Hepatocyte (in vitro differentiated cells): ENCODE results near the gene CRYGA. TPM values are rescaled to one million over a fixed set of nuclear protein-coding genes. Genes with fewer than 3 reads are reported as not detected.

Experiments
- DNase-seq: peaks from one replicate; pipeline ENCODE4 v3.0.0-alpha.2; 2016; ENCODE audit warnings: low spot score
- H2AFZ ChIP-seq: fragments of 200-600 bp; sonication (generic); 2 replicates; pipeline ENCODE4 v1.6.0; 2016; ENCODE audit warnings: antibody characterized with exemption, mild to moderate bottlenecking
- H3K27ac ChIP-seq: fragments of 200-600 bp; sonication (generic); 2 replicates; pipeline ENCODE4 v1.5.1; 2016; ENCODE audit warnings: mild to moderate bottlenecking
- H3K27me3 ChIP-seq: fragments of 200-600 bp; sonication (generic); 2 replicates; pipeline ENCODE4 v1.6.1; 2016
- H3K36me3 ChIP-seq: fragments of 200-600 bp; sonication (generic); replicated peaks from 2 replicates; pipeline ENCODE4 v1.5.1; 2016; ENCODE audit warnings: low read depth; ENCODE audit not compliant: insufficient read depth
- H3K4me1 ChIP-seq: fragments of 200-600 bp; sonication (generic); 2 replicates; pipeline ENCODE4 v1.5.1; 2016; ENCODE audit warnings: mild to moderate bottlenecking, moderate library complexity; ENCODE audit not compliant: insufficient read depth
- H3K4me2 ChIP-seq: fragments of 200-600 bp; sonication (generic); 2 replicates; pipeline ENCODE4 v1.6.0; 2016
- H3K4me3 ChIP-seq: fragments of 200-600 bp; sonication (generic); 2 replicates; pipeline ENCODE4 v1.5.1; 2016; ENCODE audit warnings: mild to moderate bottlenecking
- H3K79me2 ChIP-seq: fragments of 200-600 bp; sonication (generic); 2 replicates; pipeline ENCODE4 v1.6.0; 2017; ENCODE audit warnings: mild to moderate bottlenecking
- H3K9me2 ChIP-seq: fragments of 200-600 bp; sonication (generic); replicated peaks from 2 replicates; pipeline ENCODE4 v1.6.0; 2017; ENCODE audit warnings: mild to moderate bottlenecking; ENCODE audit not compliant: insufficient read depth
- H3K9me3 ChIP-seq: fragments of 200-600 bp; sonication (generic); 2 replicates; pipeline ENCODE4 v1.5.1; 2016; ENCODE audit warnings: low read depth, mild to moderate bottlenecking
- H4K20me1 ChIP-seq: fragments of 200-600 bp; sonication (generic); 2 replicates; pipeline ENCODE4 v1.6.0; 2016; ENCODE audit warnings: mild to moderate bottlenecking; ENCODE audit not compliant: insufficient read depth, poor library complexity, severe bottlenecking
- CTCF ChIP-seq: fragments of 200-600 bp; sonication (generic); IDR thresholded peaks from 2 replicates; pipeline ENCODE4 v1.5.1; 2016; ENCODE audit warnings: antibody characterized with exemption, mild to moderate bottlenecking; ENCODE audit not compliant: poor library complexity
- EZH2 ChIP-seq: fragments of 200-600 bp; sonication (generic); IDR thresholded peaks from 2 replicates; pipeline ENCODE4 v1.6.1; 2016; ENCODE audit warnings: antibody characterized with exemption, mild to moderate bottlenecking, borderline replicate concordance
- EZH2phosphoT487 ChIP-seq: fragments of 200-600 bp; sonication (generic); IDR thresholded peaks from one replicate; pipeline ENCODE4 v1.6.1; 2018; ENCODE audit warnings: antibody characterized with exemption, mild to moderate bottlenecking, low read depth, moderate library complexity; ENCODE audit not compliant: unreplicated experiment, severe bottlenecking
- WGBS: methylation state at CpG from one replicate; pipeline ENCODE4 v1.1.6; 2016; ENCODE audit warnings: low lambda C conversion rate; ENCODE audit errors: missing lambda C conversion rate; 5-methylcytosine and 5-hydroxymethylcytosine counted together
- polyA plus RNA-seq: library from polyadenylated mRNA; unstranded; fragments of >200 nt; fragmentation: Nextera tagmentation; extraction: Ambion mirVana; gene quantifications from 2 replicates; pipeline ENCODE4 v1.2.1, GENCODE V29; 2016
- total RNA-seq: library from RNA; depleted of rRNA; stranded (reverse); fragments of >200 nt; gene quantifications from 2 replicates; pipeline ENCODE4 v1.2.3, GENCODE V29; 2014

The CRYGA gene
- total and polyA plus RNA-seq, 2 experiments from 2014 or later, result not detected

GRCh38 chr2:208164951-208165755, 1.8 kb upstream of the CRYGA start:
- Histone ChIP-seq H4K20me1 (no peaks in the 10 kb centered on the region), H3K4me2 (no peak overlapping the region), H3K27ac (no peak overlapping the region), H3K27me3 (no peaks in the 10 kb centered on the region), H3K9me3 (no peaks in the 10 kb centered on the region), H3K4me3 (no peak overlapping the region), H3K9me2 (no peaks in the 10 kb centered on the region), H2AFZ (no peak overlapping the region), H3K79me2 (no peaks in the 10 kb centered on the region), H3K36me3 (no peaks in the 10 kb centered on the region), H3K4me1 (no peaks in the 10 kb centered on the region)
- 87% methylated on average over 2 of the region's 2 CpGs for WGBS
- DNase-seq, result no peak
- TF ChIP-seq CTCF, result no peak

GRCh38 chr2:208156439-208156838, 7.0 kb downstream of the CRYGA start:
- Histone ChIP-seq H3K9me3 (no peaks in the 10 kb centered on the region), H3K4me1 (no peaks in the 10 kb centered on the region), H3K4me2 (no peak overlapping the region), H3K79me2 (no peaks in the 10 kb centered on the region), H3K27ac (no peak overlapping the region), H3K4me3 (no peak overlapping the region), H3K27me3 (no peaks in the 10 kb centered on the region), H3K36me3 (no peaks in the 10 kb centered on the region), H3K9me2 (no peaks in the 10 kb centered on the region), H2AFZ (no peak overlapping the region), H4K20me1 (no peaks in the 10 kb centered on the region)
- no peak for DNase-seq
- WGBS, result 90% methylated on average over 2 of the region's 2 CpGs
- TF ChIP-seq CTCF (no peak), EZH2phosphoT487 (no peak)

- TF ChIP-seq CTCF, result no peak
- TF ChIP-seq EZH2phosphoT487, result no peak
- TF ChIP-seq EZH2, result no peak
- no peaks in the 10 kb centered on the region for H3K4me1 ChIP-seq
These were observed 10.2 kb downstream of the CRYGA start for GRCh38 chr2:208153156-208153555.

More at GRCh38 chr2:208153156-208153555, 10.2 kb downstream of the CRYGA start:
- Histone ChIP-seq H3K27ac (no peak overlapping the region), H3K36me3 (no peaks in the 10 kb centered on the region), H3K9me2 (no peaks in the 10 kb centered on the region), H2AFZ (no peak overlapping the region), H4K20me1 (no peaks in the 10 kb centered on the region), H3K27me3 (no peaks in the 10 kb centered on the region), H3K9me3 (no peaks in the 10 kb centered on the region), H3K4me2 (no peak overlapping the region), H3K4me3 (no peak overlapping the region), H3K79me2 (no peaks in the 10 kb centered on the region)
- DNase-seq, result no peak
